Muscle layer of duodenum (tissue), 2 donors: Measurements from ENCODE around the gene ADAMTS12.

ENCODE experiments used
- H3K27ac ChIP-seq: one replicate; pipeline ENCODE4 v1.7.0; 2013; ENCODE audit warnings: mild to moderate bottlenecking, low read length
- H3K27me3 ChIP-seq: one replicate; pipeline ENCODE4 v1.7.0; 2013; ENCODE audit warnings: low read depth, mild to moderate bottlenecking, control low read depth, low read length
- H3K36me3 ChIP-seq, 2 donors: one replicate each; pipeline ENCODE4 v1.7.0; 2013; ENCODE audit warnings: low read length in 2 of 2, control low read depth in 1 of 2, mild to moderate bottlenecking in 1 of 2; ENCODE audit not compliant: insufficient read depth in 2 of 2, control insufficient read depth in 1 of 2
- H3K4me1 ChIP-seq, 2 donors: one replicate each; pipeline ENCODE4 v1.7.0; 2013; ENCODE audit warnings: low read length in 2 of 2, mild to moderate bottlenecking in 2 of 2, control low read depth in 1 of 2, moderate library complexity in 1 of 2; ENCODE audit not compliant: insufficient read depth in 2 of 2, control insufficient read depth in 1 of 2
- H3K4me3 ChIP-seq, 2 donors: one replicate each; pipeline ENCODE4 v1.7.0; 2013; ENCODE audit warnings: low read length in 2 of 2, low read depth in 1 of 2, mild to moderate bottlenecking in 1 of 2
- H3K9me3 ChIP-seq, 2 donors: one replicate each; pipeline ENCODE4 v1.7.0; 2013; ENCODE audit warnings: low read length in 2 of 2, control low read depth in 1 of 2, mild to moderate bottlenecking in 1 of 2; ENCODE audit not compliant: control insufficient read depth in 1 of 2
- donor health status: healthy.

The ADAMTS12 gene

DNA sequence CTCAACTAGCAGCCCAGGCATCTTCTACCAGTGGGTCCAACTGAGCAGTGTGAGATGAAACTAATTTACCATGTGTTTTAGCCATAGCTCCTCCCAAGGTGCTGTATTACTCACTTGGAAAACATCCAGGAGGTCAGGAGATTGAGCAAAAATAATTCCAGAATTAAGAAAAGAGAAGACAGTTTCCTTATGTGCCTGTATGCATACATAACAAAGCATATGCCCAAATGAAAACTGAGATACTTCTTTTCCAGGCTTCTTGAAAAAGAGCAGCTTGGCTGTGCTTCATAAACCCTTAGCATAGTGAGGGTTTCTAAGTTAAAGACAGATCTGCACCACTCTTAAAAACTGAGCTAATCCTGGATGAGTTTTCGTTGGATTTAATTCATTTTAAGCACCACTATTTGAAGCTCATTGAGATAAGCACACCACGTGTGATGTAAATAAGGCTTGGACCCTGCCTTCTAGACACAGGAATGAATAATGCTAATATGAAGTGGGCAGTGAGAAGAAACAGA is 119.4 kb downstream of the ADAMTS12 start:
- Histone ChIP-seq H3K27me3 (no peaks in the 10 kb centered on the region), H3K27ac (no peak overlapping the region), H3K9me3 (no peaks in the 10 kb centered on the region)

DNA sequence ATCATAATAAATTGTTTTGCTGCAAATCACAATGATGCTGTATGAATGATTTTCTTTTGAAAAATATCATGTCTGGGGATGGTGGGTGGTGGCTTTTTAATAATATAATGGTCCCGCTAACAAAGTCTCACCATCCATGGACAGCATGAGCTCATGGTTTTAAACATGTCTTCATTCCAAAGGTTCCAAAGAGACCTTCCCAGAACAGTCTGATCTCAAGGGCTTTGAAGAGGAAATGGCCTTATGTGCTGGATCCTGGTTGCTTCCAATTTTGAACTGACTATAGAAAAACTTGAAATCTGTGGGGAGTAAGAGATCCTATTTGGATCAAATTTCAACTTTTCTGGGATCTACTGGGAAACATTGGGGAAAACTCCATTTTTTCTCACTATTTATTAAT is 121.8 kb downstream of the ADAMTS12 start:
- Histone ChIP-seq H3K36me3 (no peaks in the 10 kb centered on the region), H3K27ac (no peak overlapping the region), H3K27me3 (no peaks in the 10 kb centered on the region), H3K9me3 (no peaks in the 10 kb centered on the region), H3K4me3 (no peak overlapping the region), H3K4me1 (peaks cover 0 to 6% of the 10 kb centered on the region in 2 donors)

More for the DNA sequence above, 119.4 kb downstream of the ADAMTS12 start:
- Histone ChIP-seq H3K4me1 (peaks cover 0 to 6% of the 10 kb centered on the region in 2 donors), H3K4me3 (no peak overlapping the region), H3K36me3 (no peaks in the 10 kb centered on the region)

DNA sequence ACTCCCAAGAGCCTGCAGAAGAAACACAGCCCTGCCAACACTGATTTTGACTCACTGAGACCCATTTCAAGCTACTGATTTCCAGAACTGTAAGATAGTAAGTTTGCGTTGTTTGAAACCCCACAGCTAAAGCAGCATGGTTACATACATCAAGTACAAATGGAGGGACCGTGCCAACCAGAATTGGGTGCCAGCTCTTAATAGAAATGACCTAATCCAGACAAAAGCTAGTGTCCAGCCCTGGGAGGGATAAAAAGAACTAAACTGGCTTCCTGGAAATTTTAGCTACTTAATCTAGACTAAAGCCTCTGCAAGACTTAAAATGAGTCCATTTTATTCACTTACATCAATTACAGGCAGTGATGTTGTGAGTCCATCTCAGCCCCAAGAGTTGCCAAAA is 122.6 kb downstream of the ADAMTS12 start:
- Histone ChIP-seq H3K9me3 (no peaks in the 10 kb centered on the region), H3K27me3 (no peaks in the 10 kb centered on the region), H3K36me3 (no peaks in the 10 kb centered on the region), H3K4me3 (no peak overlapping the region), H3K27ac (no peak overlapping the region), H3K4me1 (peaks cover 0 to 6% of the 10 kb centered on the region in 2 donors)

DNA sequence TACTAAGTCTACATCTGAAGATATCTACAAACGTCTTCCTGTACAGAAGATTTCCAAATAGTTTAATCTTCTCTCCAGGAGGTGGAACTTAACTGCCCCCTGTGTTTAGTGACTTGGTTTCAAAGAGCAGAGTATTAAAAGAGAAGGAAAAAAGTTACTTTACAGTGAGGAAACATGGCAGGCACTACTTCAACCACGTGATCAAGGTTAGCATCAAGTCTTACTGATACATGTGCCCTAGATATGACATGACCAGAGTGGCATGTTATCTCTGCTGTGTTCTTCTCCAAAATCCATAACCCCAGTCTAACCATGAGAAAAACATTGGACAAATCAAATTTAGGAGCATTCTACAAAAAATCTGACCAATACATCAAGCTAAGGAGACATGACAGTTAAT is 125.8 kb downstream of the ADAMTS12 start:
- Histone ChIP-seq H3K27me3 (no peaks in the 10 kb centered on the region), H3K9me3 (no peaks in the 10 kb centered on the region), H3K27ac (no peak overlapping the region), H3K36me3 (no peaks in the 10 kb centered on the region), H3K4me3 (no peak overlapping the region), H3K4me1 (peaks cover 0 to 3% of the 10 kb centered on the region in 2 donors)

GRCh38 chr5:33764786-33765185 is 127.0 kb downstream of the ADAMTS12 start:
- Histone ChIP-seq H3K27ac (no peak overlapping the region), H3K4me1 (peaks cover 0 to 3% of the 10 kb centered on the region in 2 donors), H3K9me3 (no peaks in the 10 kb centered on the region), H3K4me3 (no peak overlapping the region), H3K27me3 (no peaks in the 10 kb centered on the region), H3K36me3 (no peaks in the 10 kb centered on the region)

DNA sequence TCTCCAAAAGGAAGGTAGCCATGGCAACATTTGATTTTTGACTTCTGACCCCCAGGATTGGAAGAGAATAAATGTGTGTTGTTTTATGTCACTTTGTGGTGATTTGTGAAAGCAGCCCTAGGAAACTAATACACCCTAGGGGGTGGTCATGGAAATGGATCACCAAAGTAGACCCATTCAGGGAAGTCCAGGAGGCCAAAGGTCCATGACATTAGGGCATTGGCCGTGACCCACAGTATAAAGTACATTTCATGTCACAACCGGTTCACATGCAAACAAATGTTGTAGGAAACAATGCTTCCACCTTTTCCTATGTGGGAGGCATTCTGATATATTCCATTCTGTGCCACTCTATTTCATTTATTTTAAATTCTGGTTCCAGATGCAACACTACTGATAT is 128.4 kb downstream of the ADAMTS12 start:
- no peaks in the 10 kb centered on the region for H3K9me3 ChIP-seq
- H3K36me3 ChIP-seq = no peaks in the 10 kb centered on the region
- H3K4me3 ChIP-seq = no peak overlapping the region
- H3K27ac ChIP-seq = no peak overlapping the region
- H3K27me3 ChIP-seq = no peaks in the 10 kb centered on the region
- peaks cover 0 to 3% of the 10 kb centered on the region in 2 donors for H3K4me1 ChIP-seq

DNA sequence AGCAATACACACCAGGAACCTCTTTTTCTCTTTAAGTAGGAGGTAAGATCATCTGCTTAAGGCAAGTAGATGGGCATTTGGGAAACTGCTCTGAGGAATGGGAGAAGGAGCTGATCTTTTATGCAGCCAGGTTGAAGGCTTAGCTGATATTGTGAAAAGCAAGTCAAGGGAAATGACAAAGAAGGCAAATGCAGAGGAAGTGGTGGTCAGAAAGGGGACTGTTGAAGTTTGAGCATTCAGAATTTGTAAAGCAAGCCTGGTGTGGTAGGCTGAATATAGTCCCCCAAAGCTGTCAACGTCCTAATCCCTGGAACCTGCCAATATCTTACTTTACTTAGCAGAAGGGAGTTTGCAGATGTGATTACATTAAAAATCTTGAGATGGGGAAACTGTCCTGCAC is 128.9 kb downstream of the ADAMTS12 start:
- Histone ChIP-seq H3K27me3 (no peaks in the 10 kb centered on the region), H3K9me3 (no peaks in the 10 kb centered on the region), H3K4me3 (no peak overlapping the region), H3K27ac (no peak overlapping the region), H3K4me1 (peaks cover 0 to 3% of the 10 kb centered on the region in 2 donors), H3K36me3 (no peaks in the 10 kb centered on the region)

DNA sequence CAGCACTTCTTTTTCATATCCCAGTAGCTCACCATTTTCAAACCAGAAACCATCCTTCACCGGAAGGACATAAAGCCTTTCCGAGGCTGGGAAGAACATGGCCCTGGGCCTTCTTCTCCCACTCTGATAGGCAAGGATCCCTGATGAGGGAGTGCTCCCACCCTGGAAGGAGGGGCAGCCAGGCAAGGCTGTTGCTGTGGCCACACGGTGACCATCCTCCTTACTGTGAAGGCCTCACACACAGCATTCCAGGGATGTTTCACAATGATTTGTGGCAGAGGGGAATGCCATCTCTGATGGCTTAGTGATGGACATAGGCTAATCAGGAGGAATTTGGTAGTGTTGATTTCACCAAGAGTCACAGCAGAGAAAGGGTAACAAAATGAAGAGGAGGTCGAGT is 130.7 kb downstream of the ADAMTS12 start:
- no peaks in the 10 kb centered on the region for H3K36me3 ChIP-seq
- H3K4me1 ChIP-seq = no peaks in the 10 kb centered on the region
- H3K9me3 ChIP-seq = no peaks in the 10 kb centered on the region
- no peaks in the 10 kb centered on the region for H3K27me3 ChIP-seq
- H3K4me3 ChIP-seq = no peak overlapping the region
- no peak overlapping the region for H3K27ac ChIP-seq

DNA sequence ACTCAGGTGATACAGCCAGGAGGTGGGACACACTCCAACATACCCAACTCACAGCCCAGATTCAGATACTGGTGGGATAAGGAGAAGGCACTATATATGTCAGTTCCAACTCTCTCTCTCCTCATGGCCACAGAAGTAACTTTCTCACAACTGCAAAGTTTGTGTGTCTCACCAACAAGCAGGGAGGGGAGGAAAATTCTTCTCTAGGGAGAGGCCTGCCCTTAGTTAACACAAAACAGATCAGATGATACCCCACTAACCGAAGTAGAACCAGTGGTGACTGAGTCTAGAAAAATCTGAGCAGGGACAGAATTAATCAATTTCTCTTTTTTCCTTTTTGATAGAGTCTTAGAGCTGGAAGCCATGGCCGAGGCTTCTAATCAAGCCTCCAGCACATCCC is 133.1 kb downstream of the ADAMTS12 start:
- no peaks in the 10 kb centered on the region for H3K4me1 ChIP-seq

GRCh38 chr5:33756491-33756890 is 135.3 kb downstream of the ADAMTS12 start:
- Histone ChIP-seq H3K4me3 (no peak overlapping the region), H3K4me1 (no peaks in the 10 kb centered on the region), H3K27me3 (no peaks in the 10 kb centered on the region), H3K27ac (no peak overlapping the region), H3K36me3 (no peaks in the 10 kb centered on the region), H3K9me3 (no peaks in the 10 kb centered on the region)

More for the DNA sequence above, 133.1 kb downstream of the ADAMTS12 start:
- Histone ChIP-seq H3K9me3 (no peaks in the 10 kb centered on the region), H3K36me3 (no peaks in the 10 kb centered on the region), H3K4me3 (no peak overlapping the region), H3K27ac (no peak overlapping the region), H3K27me3 (no peaks in the 10 kb centered on the region)

GRCh38 chr5:33755231-33755630 is 136.6 kb downstream of the ADAMTS12 start:
- Histone ChIP-seq H3K9me3 (no peaks in the 10 kb centered on the region), H3K36me3 (no peaks in the 10 kb centered on the region), H3K4me3 (no peak overlapping the region), H3K27ac (no peak overlapping the region), H3K27me3 (no peaks in the 10 kb centered on the region), H3K4me1 (no peaks in the 10 kb centered on the region)

- no peaks in the 10 kb centered on the region for H3K36me3 ChIP-seq
- H3K9me3 ChIP-seq = no peaks in the 10 kb centered on the region
- H3K4me1 ChIP-seq = no peaks in the 10 kb centered on the region
- H3K27ac ChIP-seq = no peak overlapping the region
- H3K4me3 ChIP-seq = no peak overlapping the region
- H3K27me3 ChIP-seq = no peaks in the 10 kb centered on the region
These were observed 138.1 kb downstream of the ADAMTS12 start for GRCh38 chr5:33753704-33754103.
